ENCODE measurements around the gene CEP55. TPM values are rescaled to one million over a fixed set of nuclear protein-coding genes. Genes with fewer than 3 reads are reported as not detected.

CEP55 gene
- total and polyA plus RNA-seq, 4 donors: under 0.01 to 4.1 (median 0.46) TPM

DNA sequence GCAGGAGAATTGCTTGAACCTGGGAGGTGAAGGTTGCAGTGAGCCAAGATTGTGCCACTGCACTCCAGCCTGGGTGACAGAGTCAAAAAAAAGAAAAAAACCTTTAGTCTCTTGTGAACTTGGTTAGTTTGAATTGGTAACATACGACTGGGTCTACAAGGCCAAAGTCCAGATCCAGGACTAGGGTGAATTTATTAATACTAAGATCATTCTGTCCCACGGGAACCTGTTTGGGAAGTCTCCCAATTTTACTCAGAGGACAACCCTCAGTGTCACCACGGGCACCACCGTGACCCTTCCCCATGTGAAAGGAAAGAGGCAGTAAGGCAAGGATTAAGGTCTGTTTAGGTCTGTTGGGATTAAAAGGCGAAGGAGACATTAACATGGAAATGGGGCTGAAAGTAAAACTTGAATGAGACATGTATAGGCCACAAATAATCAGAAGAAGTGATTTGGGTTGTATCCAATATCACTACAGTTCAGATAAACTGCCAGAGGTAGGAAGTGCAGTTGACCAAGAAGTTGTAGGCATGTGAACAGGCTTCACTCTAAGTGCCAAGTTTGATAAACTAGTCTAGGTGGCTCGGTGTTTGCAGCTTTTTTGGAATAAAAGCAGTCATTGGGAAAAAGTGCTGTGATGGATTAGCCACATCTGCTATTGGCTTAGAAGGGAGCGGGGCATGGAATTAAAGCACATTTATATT, 45.0 kb upstream of the CEP55 start:
- no peak for TF ChIP-seq TAF1 (conservative IDR thresholded peaks at IDR 0.05)
- no peak for TF ChIP-seq YY1 (IDR thresholded peaks at IDR 0.05)
- TF ChIP-seq JUND (IDR thresholded peaks at IDR 0.05): peak in 1 of 2 donors; percentile 27
- TF ChIP-seq HNF4G (IDR thresholded peaks at IDR 0.05): peak; percentile 49
- TF ChIP-seq ATF3 (IDR thresholded peaks at IDR 0.05): no peak
- TF ChIP-seq HNF4A (conservative IDR thresholded peaks at IDR 0.05): peak; percentile 89 to 93
- no peak for TF ChIP-seq FOXA1 (IDR thresholded peaks at IDR 0.05)
- peak in 1 of 2 donors; percentile 10 for TF ChIP-seq RAD21 (IDR thresholded peaks at IDR 0.05)
- TF ChIP-seq RXRA (IDR thresholded peaks at IDR 0.05): peak; percentile 70 to 80
- no peak for TF ChIP-seq CTCF (IDR thresholded peaks at IDR 0.05; ENCODE audit: low read depth, low read length, missing input control)
- TF ChIP-seq FOXA2 (IDR thresholded peaks at IDR 0.05): peak; percentile 26
- TF ChIP-seq, protein P1, sequence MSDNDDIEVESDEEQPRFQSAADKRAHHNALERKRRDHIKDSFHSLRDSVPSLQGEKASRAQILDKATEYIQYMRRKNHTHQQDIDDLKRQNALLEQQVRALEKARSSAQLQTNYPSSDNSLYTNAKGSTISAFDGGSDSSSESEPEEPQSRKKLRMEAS (IDR thresholded peaks at IDR 0.05): no peak
- TF ChIP-seq, protein P2, sequence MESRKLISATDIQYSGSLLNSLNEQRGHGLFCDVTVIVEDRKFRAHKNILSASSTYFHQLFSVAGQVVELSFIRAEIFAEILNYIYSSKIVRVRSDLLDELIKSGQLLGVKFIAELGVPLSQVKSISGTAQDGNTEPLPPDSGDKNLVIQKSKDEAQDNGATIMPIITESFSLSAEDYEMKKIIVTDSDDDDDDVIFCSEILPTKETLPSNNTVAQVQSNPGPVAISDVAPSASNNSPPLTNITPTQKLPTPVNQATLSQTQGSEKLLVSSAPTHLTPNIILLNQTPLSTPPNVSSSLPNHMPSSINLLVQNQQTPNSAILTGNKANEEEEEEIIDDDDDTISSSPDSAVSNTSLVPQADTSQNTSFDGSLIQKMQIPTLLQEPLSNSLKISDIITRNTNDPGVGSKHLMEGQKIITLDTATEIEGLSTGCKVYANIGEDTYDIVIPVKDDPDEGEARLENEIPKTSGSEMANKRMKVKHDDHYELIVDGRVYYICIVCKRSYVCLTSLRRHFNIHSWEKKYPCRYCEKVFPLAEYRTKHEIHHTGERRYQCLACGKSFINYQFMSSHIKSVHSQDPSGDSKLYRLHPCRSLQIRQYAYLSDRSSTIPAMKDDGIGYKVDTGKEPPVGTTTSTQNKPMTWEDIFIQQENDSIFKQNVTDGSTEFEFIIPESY (IDR thresholded peaks at IDR 0.05): peak; percentile 44
- no peak for TF ChIP-seq EGR1 (IDR thresholded peaks at IDR 0.05; ENCODE audit: low read depth in 2 of 2)
- TF ChIP-seq SP1 (IDR thresholded peaks at IDR 0.05): peak; percentile 83
- TF ChIP-seq NR2F2 (IDR thresholded peaks at IDR 0.05): no peak
- no peak for TF ChIP-seq GABPA (IDR thresholded peaks at IDR 0.05 in 1 of 2, conservative IDR thresholded peaks at IDR 0.05 in 1 of 2)
- no peak for DNase-seq (ENCODE audit: low spot score)
- Histone ChIP-seq H3K9me3 (ENCODE audit: control insufficient read depth in 4 of 4, low read length in 3 of 4) (no peaks in the 10 kb centered on the region), H3K9ac (ENCODE audit: low read depth in 1 of 2, low read length in 2 of 2) (no peak overlapping the region), H3K27ac (ENCODE audit: low read depth in 1 of 2, low read length in 2 of 2) (no peak overlapping the region), H3K36me3 (ENCODE audit: control insufficient read depth in 4 of 4, insufficient read depth in 3 of 4, low read depth in 1 of 4, low read length in 3 of 4) (no peaks in the 10 kb centered on the region), H3K4me1 (ENCODE audit: control insufficient read depth in 4 of 4, insufficient read depth in 4 of 4, low read length in 3 of 4) (peaks cover 0 to 9% (median 3%) of the 10 kb centered on the region in 4 donors), H3K4me3 (ENCODE audit: low read depth in 1 of 3, low read length in 3 of 3) (no peak overlapping the region), H3K27me3 (ENCODE audit: control insufficient read depth in 4 of 4, insufficient read depth in 4 of 4, low read length in 3 of 4) (no peaks in the 10 kb centered on the region)
- 46% methylated on average over 7 of the region's 7 CpGs for WGBS

- Histone ChIP-seq H3K4me3 (ENCODE audit: low read depth in 1 of 3, low read length in 3 of 3) (no peak overlapping the region), H3K4me1 (ENCODE audit: control insufficient read depth in 4 of 4, insufficient read depth in 4 of 4, low read length in 3 of 4) (peaks cover 0 to 9% (median 3%) of the 10 kb centered on the region in 4 donors), H3K27ac (ENCODE audit: low read depth in 1 of 2, low read length in 2 of 2) (no peak overlapping the region), H3K27me3 (ENCODE audit: control insufficient read depth in 4 of 4, insufficient read depth in 4 of 4, low read length in 3 of 4) (no peaks in the 10 kb centered on the region), H3K36me3 (ENCODE audit: control insufficient read depth in 4 of 4, insufficient read depth in 3 of 4, low read depth in 1 of 4, low read length in 3 of 4) (no peaks in the 10 kb centered on the region), H3K9me3 (ENCODE audit: control insufficient read depth in 4 of 4, low read length in 3 of 4) (no peaks in the 10 kb centered on the region), H3K9ac (ENCODE audit: low read depth in 1 of 2, low read length in 2 of 2) (no peak overlapping the region)
- WGBS: 65% methylated on average over 2 of the region's 2 CpGs
- TF ChIP-seq, protein P3, sequence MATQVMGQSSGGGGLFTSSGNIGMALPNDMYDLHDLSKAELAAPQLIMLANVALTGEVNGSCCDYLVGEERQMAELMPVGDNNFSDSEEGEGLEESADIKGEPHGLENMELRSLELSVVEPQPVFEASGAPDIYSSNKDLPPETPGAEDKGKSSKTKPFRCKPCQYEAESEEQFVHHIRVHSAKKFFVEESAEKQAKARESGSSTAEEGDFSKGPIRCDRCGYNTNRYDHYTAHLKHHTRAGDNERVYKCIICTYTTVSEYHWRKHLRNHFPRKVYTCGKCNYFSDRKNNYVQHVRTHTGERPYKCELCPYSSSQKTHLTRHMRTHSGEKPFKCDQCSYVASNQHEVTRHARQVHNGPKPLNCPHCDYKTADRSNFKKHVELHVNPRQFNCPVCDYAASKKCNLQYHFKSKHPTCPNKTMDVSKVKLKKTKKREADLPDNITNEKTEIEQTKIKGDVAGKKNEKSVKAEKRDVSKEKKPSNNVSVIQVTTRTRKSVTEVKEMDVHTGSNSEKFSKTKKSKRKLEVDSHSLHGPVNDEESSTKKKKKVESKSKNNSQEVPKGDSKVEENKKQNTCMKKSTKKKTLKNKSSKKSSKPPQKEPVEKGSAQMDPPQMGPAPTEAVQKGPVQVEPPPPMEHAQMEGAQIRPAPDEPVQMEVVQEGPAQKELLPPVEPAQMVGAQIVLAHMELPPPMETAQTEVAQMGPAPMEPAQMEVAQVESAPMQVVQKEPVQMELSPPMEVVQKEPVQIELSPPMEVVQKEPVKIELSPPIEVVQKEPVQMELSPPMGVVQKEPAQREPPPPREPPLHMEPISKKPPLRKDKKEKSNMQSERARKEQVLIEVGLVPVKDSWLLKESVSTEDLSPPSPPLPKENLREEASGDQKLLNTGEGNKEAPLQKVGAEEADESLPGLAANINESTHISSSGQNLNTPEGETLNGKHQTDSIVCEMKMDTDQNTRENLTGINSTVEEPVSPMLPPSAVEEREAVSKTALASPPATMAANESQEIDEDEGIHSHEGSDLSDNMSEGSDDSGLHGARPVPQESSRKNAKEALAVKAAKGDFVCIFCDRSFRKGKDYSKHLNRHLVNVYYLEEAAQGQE (IDR thresholded peaks at IDR 0.05): no peak
- TF ChIP-seq SP1 (IDR thresholded peaks at IDR 0.05): no peak
- no peak for TF ChIP-seq CTCF (IDR thresholded peaks at IDR 0.05; ENCODE audit: low read depth, low read length, missing input control)
- TF ChIP-seq RAD21 (IDR thresholded peaks at IDR 0.05): no peak
- TF ChIP-seq HNF4A (conservative IDR thresholded peaks at IDR 0.05): no peak
- no peak for TF ChIP-seq FOXA2 (IDR thresholded peaks at IDR 0.05)
- TF ChIP-seq ATF3 (IDR thresholded peaks at IDR 0.05): no peak
- TF ChIP-seq TAF1 (conservative IDR thresholded peaks at IDR 0.05): no peak
- TF ChIP-seq YY1 (IDR thresholded peaks at IDR 0.05): no peak
- TF ChIP-seq FOXA1 (IDR thresholded peaks at IDR 0.05): no peak
- TF ChIP-seq HNF4G (IDR thresholded peaks at IDR 0.05): no peak
- no peak for TF ChIP-seq NR2F2 (IDR thresholded peaks at IDR 0.05)
- TF ChIP-seq, protein P1 (IDR thresholded peaks at IDR 0.05): no peak
- no peak for TF ChIP-seq RXRA (IDR thresholded peaks at IDR 0.05)
- TF ChIP-seq GABPA (IDR thresholded peaks at IDR 0.05 in 1 of 2, conservative IDR thresholded peaks at IDR 0.05 in 1 of 2): no peak
- DNase-seq (ENCODE audit: low spot score): no peak
These were observed 44.3 kb upstream of the CEP55 start for GRCh38 chr10:93452143-93452542.
